ENCODE measurements around the gene GARNL3. TPM values are rescaled to one million over a fixed set of nuclear protein-coding genes. Genes with fewer than 3 reads are reported as not detected.

The GARNL3 gene
- total and polyA plus RNA-seq, 2 of the 13 experiments (the other 11 are each of a cell fraction or from before 2014, with no cell fraction given), result 3.9 to 11.0 TPM

DNA sequence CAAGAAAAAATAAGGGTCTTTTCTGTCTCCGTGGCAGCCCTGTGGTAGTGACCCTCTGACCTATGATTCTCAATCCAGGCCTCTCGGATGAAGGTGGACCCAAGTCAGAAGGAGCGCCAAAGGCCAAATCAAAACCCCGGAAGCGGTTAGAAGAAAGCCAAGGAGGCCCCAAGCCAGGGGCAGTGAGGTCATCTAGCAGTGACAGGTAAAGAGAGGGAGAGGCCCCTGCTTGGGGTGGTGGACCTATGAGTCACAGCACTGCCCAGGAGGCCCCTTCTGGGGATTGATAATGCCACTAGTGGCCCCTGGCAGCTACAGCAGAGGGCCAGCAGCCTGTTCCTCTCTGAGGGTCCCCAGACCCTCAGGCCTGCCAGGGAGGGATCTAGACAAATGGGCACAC lies 126.0 kb downstream of the GARNL3 start (continued):
- TF ChIP-seq, protein P1, sequence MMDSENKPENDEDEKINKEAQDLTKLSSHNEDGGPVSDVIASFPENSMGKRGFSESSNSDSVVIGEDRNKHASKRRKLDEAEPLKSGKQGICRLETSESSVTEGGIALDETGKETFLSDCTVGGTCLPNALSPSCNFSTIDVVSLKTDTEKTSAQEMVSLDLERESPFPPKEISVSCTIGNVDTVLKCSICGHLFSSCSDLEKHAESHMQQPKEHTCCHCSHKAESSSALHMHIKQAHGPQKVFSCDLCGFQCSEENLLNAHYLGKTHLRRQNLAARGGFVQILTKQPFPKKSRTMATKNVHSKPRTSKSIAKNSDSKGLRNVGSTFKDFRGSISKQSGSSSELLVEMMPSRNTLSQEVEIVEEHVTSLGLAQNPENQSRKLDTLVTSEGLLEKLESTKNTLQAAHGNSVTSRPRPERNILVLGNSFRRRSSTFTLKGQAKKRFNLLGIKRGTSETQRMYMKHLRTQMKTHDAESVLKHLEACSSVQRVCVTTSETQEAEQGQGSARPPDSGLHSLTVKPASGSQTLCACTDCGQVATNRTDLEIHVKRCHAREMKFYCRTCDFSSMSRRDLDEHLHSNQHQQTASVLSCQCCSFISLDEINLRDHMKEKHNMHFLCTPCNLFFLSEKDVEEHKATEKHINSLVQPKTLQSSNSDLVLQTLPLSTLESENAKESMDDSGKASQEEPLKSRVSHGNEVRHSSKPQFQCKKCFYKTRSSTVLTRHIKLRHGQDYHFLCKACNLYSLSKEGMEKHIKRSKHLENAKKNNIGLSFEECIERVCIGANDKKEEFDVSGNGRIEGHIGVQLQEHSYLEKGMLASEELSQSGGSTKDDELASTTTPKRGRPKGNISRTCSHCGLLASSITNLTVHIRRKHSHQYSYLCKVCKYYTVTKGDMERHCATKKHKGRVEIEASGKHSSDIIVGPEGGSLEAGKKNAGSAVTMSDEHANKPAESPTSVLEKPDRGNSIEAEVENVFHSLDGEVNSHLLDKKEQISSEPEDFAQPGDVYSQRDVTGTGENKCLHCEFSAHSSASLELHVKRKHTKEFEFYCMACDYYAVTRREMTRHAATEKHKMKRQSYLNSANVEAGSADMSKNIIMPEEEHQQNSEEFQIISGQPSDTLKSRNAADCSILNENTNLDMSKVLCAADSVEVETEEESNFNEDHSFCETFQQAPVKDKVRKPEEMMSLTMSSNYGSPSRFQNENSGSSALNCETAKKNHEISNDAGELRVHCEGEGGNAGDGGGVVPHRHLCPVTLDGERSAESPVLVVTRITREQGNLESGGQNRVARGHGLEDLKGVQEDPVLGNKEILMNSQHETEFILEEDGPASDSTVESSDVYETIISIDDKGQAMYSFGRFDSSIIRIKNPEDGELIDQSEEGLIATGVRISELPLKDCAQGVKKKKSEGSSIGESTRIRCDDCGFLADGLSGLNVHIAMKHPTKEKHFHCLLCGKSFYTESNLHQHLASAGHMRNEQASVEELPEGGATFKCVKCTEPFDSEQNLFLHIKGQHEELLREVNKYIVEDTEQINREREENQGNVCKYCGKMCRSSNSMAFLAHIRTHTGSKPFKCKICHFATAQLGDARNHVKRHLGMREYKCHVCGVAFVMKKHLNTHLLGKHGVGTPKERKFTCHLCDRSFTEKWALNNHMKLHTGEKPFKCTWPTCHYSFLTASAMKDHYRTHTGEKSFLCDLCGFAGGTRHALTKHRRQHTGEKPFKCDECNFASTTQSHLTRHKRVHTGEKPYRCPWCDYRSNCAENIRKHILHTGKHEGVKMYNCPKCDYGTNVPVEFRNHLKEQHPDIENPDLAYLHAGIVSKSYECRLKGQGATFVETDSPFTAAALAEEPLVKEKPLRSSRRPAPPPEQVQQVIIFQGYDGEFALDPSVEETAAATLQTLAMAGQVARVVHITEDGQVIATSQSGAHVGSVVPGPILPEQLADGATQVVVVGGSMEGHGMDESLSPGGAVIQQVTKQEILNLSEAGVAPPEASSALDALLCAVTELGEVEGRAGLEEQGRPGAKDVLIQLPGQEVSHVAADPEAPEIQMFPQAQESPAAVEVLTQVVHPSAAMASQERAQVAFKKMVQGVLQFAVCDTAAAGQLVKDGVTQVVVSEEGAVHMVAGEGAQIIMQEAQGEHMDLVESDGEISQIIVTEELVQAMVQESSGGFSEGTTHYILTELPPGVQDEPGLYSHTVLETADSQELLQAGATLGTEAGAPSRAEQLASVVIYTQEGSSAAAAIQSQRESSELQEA (CRISPR knock-in tag; IDR thresholded peaks at IDR 0.05; ENCODE audit: not compliant biosample characterization), result no peak
- TF ChIP-seq ZNF10 (CRISPR knock-in tag; IDR thresholded peaks at IDR 0.05; ENCODE audit: borderline replicate concordance, low read depth) (no peak), ZNF746 (CRISPR knock-in tag; IDR thresholded peaks at IDR 0.05) (peak; percentile 70; the same call in 1 of the 2 replicates), MATR3 (CRISPR knock-in tag; IDR thresholded peaks at IDR 0.05) (no peak), ZKSCAN5 (CRISPR knock-in tag; IDR thresholded peaks at IDR 0.05) (no peak), NFIC (IDR thresholded peaks at IDR 0.05; ENCODE audit: low read length) (peak; percentile 68), ATAD3A (CRISPR knock-in tag; IDR thresholded peaks at IDR 0.05) (no peak), ZNF235 (CRISPR knock-in tag; IDR thresholded peaks at IDR 0.05; ENCODE audit: borderline replicate concordance) (no peak), ETV5 (CRISPR knock-in tag; IDR thresholded peaks at IDR 0.05; ENCODE audit: borderline replicate concordance) (peak; percentile 99), SP5 (CRISPR knock-in tag; IDR thresholded peaks at IDR 0.05; ENCODE audit: borderline replicate concordance, low read depth) (no peak)
- TF ChIP-seq, protein P2, sequence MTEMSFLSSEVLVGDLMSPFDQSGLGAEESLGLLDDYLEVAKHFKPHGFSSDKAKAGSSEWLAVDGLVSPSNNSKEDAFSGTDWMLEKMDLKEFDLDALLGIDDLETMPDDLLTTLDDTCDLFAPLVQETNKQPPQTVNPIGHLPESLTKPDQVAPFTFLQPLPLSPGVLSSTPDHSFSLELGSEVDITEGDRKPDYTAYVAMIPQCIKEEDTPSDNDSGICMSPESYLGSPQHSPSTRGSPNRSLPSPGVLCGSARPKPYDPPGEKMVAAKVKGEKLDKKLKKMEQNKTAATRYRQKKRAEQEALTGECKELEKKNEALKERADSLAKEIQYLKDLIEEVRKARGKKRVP (CRISPR knock-in tag; IDR thresholded peaks at IDR 0.05), result peak in 1 of 2 experiments; percentile 83; a peak in 2 of 4 replicates
- TF ChIP-seq, protein P3, sequence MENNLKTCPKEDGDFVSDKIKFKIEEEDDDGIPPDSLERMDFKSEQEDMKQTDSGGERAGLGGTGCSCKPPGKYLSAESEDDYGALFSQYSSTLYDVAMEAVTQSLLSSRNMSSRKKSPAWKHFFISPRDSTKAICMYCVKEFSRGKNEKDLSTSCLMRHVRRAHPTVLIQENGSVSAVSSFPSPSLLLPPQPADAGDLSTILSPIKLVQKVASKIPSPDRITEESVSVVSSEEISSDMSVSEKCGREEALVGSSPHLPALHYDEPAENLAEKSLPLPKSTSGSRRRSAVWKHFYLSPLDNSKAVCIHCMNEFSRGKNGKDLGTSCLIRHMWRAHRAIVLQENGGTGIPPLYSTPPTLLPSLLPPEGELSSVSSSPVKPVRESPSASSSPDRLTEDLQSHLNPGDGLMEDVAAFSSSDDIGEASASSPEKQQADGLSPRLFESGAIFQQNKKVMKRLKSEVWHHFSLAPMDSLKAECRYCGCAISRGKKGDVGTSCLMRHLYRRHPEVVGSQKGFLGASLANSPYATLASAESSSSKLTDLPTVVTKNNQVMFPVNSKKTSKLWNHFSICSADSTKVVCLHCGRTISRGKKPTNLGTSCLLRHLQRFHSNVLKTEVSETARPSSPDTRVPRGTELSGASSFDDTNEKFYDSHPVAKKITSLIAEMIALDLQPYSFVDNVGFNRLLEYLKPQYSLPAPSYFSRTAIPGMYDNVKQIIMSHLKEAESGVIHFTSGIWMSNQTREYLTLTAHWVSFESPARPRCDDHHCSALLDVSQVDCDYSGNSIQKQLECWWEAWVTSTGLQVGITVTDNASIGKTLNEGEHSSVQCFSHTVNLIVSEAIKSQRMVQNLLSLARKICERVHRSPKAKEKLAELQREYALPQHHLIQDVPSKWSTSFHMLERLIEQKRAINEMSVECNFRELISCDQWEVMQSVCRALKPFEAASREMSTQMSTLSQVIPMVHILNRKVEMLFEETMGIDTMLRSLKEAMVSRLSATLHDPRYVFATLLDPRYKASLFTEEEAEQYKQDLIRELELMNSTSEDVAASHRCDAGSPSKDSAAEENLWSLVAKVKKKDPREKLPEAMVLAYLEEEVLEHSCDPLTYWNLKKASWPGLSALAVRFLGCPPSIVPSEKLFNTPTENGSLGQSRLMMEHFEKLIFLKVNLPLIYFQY (CRISPR knock-in tag; IDR thresholded peaks at IDR 0.05; ENCODE audit: borderline replicate concordance), result peak; percentile 67; the same call in 1 of the 2 replicates
- TF ChIP-seq, protein P4, sequence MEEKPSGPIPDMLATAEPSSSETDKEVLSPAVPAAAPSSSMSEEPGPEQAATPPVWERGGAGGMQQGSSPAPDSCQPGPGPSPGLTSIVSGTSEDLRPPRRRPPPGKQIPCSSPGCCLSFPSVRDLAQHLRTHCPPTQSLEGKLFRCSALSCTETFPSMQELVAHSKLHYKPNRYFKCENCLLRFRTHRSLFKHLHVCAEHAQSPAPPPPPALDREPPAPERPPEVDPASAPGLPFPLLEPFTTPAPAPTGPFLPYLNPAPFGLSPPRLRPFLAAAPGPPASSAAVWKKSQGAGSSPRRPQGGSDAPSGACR (CRISPR knock-in tag; IDR thresholded peaks at IDR 0.05), result no peak
- TF ChIP-seq, protein P5, sequence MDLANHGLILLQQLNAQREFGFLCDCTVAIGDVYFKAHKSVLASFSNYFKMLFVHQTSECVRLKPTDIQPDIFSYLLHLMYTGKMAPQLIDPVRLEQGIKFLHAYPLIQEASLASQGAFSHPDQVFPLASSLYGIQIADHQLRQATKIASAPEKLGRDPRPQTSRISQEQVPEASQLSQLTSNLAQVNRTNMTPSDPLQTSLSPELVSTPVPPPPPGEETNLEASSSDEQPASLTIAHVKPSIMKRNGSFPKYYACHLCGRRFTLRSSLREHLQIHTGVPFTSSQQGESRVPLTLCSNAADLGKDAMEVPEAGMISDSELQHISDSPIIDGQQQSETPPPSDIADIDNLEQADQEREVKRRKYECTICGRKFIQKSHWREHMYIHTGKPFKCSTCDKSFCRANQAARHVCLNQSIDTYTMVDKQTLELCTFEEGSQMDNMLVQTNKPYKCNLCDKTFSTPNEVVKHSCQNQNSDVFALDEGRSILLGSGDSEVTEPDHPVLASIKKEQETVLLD (CRISPR knock-in tag; IDR thresholded peaks at IDR 0.05; ENCODE audit: low read depth), result no peak
